ENCODE data around the gene ZNF672. TPM values are rescaled to one million over a fixed set of nuclear protein-coding genes. Genes with fewer than 3 reads are reported as not detected.

Gene ZNF672
- total and polyA plus RNA-seq, 2 of the 13 experiments (the other 11 are each of a cell fraction or from before 2014, with no cell fraction given): 17.2 to 22.9 TPM

- ATAC-seq (peak; percentile 94), DNase-seq (ENCODE audit: low spot score) (peak; percentile 93), FAIRE-seq (peak; percentile 82)
- in situ Hi-C loops (cut with HindIII; ENCODE audit: extremely low pct_ligation_motif_present, low pct_unique_long_range_greater_than_20kb): no loop called here
- Histone ChIP-seq H3K27me3 (ENCODE audit: control insufficient read depth in 1 of 2, insufficient read depth in 2 of 2, low read length in 2 of 2) (no peaks in the 10 kb centered on the region; a peak in 1 of 5 replicates), H3K36me3 (replicated peaks in 1 of 2; ENCODE audit: control insufficient read depth in 1 of 2, insufficient read depth in 2 of 2, low read length in 2 of 2) (peaks cover 0 to 16% of the 10 kb centered on the region in 2 experiments; a peak in 2 of 5 replicates), H3K27ac (ENCODE audit: extremely low read length, insufficient read depth, low read length) (peak within 1 kb of the TSS; percentile 99), H3K79me2 (ENCODE audit: insufficient read depth, low read length) (peaks cover 34% of the 10 kb centered on the region), H3K9me3 (ENCODE audit: low read length) (no peaks in the 10 kb centered on the region), H4K20me1 (ENCODE audit: insufficient read depth, low read length) (no peaks in the 10 kb centered on the region), H3K4me3 (replicated peaks in 1 of 3; ENCODE audit: insufficient read depth in 1 of 3, low read depth in 2 of 3, low read length in 3 of 3) (peak within 1 kb of the TSS; percentile 71 to 92 (median 81)), H3K4me1 (ENCODE audit: insufficient read depth, low read length) (peaks cover 69% of the 10 kb centered on the region), H2AFZ (ENCODE audit: low read length) (peak within 1 kb of the TSS; percentile 96), H3K9ac (ENCODE audit: insufficient read depth, low read depth, low read length) (peak within 1 kb of the TSS; percentile 94), H3K4me2 (ENCODE audit: low read depth, low read length) (peak within 1 kb of the TSS; percentile 96)
- intact Hi-C loops (cut with micrococcal nuclease; ENCODE audit: unreplicated experiment): loop anchor here (2.0 kb wide), 1 partner anchor 47 kb away; no protein-coding TSS in a partner anchor
- 2% methylated on average over 34 of the region's 56 CpGs for WGBS (ENCODE audit: low lambda C conversion rate)
- ChIA-PET POLR2A (interaction anchor here (0.9 to 5.6 kb wide), 7 partner anchors 12 to 80 kb away, joined by 3 to 108 read pairs (median 7); partner anchors contain the start of genes PGBD2, ZNF672 and ZNF692), CTCF (ENCODE audit: low intra/inter-chr PET ratio, low total read pairs) (no interaction called here)
- TSS peak; percentile 92 for BruUV-seq (replicated peaks)
- TF ChIP-seq ZNF777 (CRISPR knock-in tag; IDR thresholded peaks at IDR 0.05) (peak; percentile 80; the same call in 1 of the 2 replicates), EP300 (IDR thresholded peaks at IDR 0.05; ENCODE audit: low read depth in 2 of 2, low read length in 2 of 2) (peak in 1 of 2 experiments; percentile 5; a peak in 2 of 4 replicates), EP300 (CRISPR knock-in tag; IDR thresholded peaks at IDR 0.05; ENCODE audit: borderline replicate concordance) (peak; percentile 50; the same call in 1 of the 2 replicates), EEA1 (CRISPR knock-in tag; IDR thresholded peaks at IDR 0.05; ENCODE audit: borderline replicate concordance) (no peak), ZNF383 (CRISPR knock-in tag; IDR thresholded peaks at IDR 0.05; ENCODE audit: borderline replicate concordance) (no peak), ZNF253 (CRISPR knock-in tag; IDR thresholded peaks at IDR 0.05; ENCODE audit: borderline replicate concordance) (no peak), NPAS2 (CRISPR knock-in tag; IDR thresholded peaks at IDR 0.05; ENCODE audit: borderline replicate concordance) (no peak), GLMP (CRISPR knock-in tag; IDR thresholded peaks at IDR 0.05; ENCODE audit: borderline replicate concordance) (no peak), ZGPAT (CRISPR knock-in tag; IDR thresholded peaks at IDR 0.05) (peak; percentile 86), ZSCAN31 (CRISPR knock-in tag; IDR thresholded peaks at IDR 0.05; ENCODE audit: low read depth) (peak; percentile 61), PAF1 (CRISPR knock-in tag; IDR thresholded peaks at IDR 0.05) (no peak; the same call in 1 of the 2 replicates), AGO2 (optimal IDR thresholded peaks at IDR 0.05; ENCODE audit: low read depth, low read length) (peak; percentile 61), ZNF816 (CRISPR knock-in tag; IDR thresholded peaks at IDR 0.05; ENCODE audit: borderline replicate concordance) (no peak), HCFC1 (IDR thresholded peaks at IDR 0.05; ENCODE audit: low read depth, low read length) (peak; percentile 74; the same call in 1 of the 2 replicates), ZNF30 (CRISPR knock-in tag; IDR thresholded peaks at IDR 0.05) (no peak), IKZF5 (CRISPR knock-in tag; IDR thresholded peaks at IDR 0.05) (peak; percentile 45; the same call in 1 of the 2 replicates), ZNF24 (IDR thresholded peaks at IDR 0.05) (no peak), ZNF720 (CRISPR knock-in tag; IDR thresholded peaks at IDR 0.05) (no peak), RBAK (CRISPR knock-in tag; IDR thresholded peaks at IDR 0.05) (0 out of 2 replicates have a peak, but pooled peaks have one; percentile 16)
Observed at GRCh38 chr1:248825909-248826760, 11.9 kb upstream of the ZNF672 start, which contains the start of gene SH3BP5L. Gene SH3BP5L (minus strand): TSS chr1:248825915. CDS start chr1:248824935, 980 bp downstream.

All from HepG2 (cell line).